ENCODE data around the gene TNFRSF17.

TNFRSF17 gene

GRCh38 chr16:11992008-11992584 lies 27.1 kb downstream of the TNFRSF17 start:
- Histone ChIP-seq H3K9me3 (no peaks in the 10 kb centered on the region), H3K4me1 (no peaks in the 10 kb centered on the region), H3K36me3 (no peaks in the 10 kb centered on the region), H3K4me3 (ENCODE audit: low read depth, low read length) (no peak overlapping the region), H3K27me3 (no peaks in the 10 kb centered on the region)
- DNase-seq = no peak
- TF ChIP-seq CTCF (IDR thresholded peaks at IDR 0.05; ENCODE audit: low read depth, low read length) = no peak

GRCh38 chr16:11992586-11993524 lies 27.8 kb downstream of the TNFRSF17 start:
- Histone ChIP-seq H3K9me3 (no peaks in the 10 kb centered on the region), H3K36me3 (no peaks in the 10 kb centered on the region), H3K27me3 (no peaks in the 10 kb centered on the region), H3K4me1 (no peaks in the 10 kb centered on the region), H3K4me3 (ENCODE audit: low read depth, low read length) (no peak overlapping the region)
- TF ChIP-seq CTCF (IDR thresholded peaks at IDR 0.05; ENCODE audit: low read depth, low read length) = no peak
- DNase-seq = no peak

GRCh38 chr16:11994143-11995119 lies 29.4 kb downstream of the TNFRSF17 start:
- H3K4me3 ChIP-seq (ENCODE audit: low read depth, low read length) = no peak overlapping the region
- H3K27me3 ChIP-seq = no peaks in the 10 kb centered on the region
- no peak for TF ChIP-seq CTCF (IDR thresholded peaks at IDR 0.05; ENCODE audit: low read depth, low read length)
- no peak for DNase-seq
- no peaks in the 10 kb centered on the region for H3K4me1 ChIP-seq
- H3K36me3 ChIP-seq = no peaks in the 10 kb centered on the region
- no peaks in the 10 kb centered on the region for H3K9me3 ChIP-seq

GRCh38 chr16:11996433-11997330 lies 31.7 kb downstream of the TNFRSF17 start:
- no peak overlapping the region for H3K4me3 ChIP-seq (ENCODE audit: low read depth, low read length)
- DNase-seq = no peak
- H3K9me3 ChIP-seq = no peaks in the 10 kb centered on the region
- H3K36me3 ChIP-seq = no peaks in the 10 kb centered on the region
- no peaks in the 10 kb centered on the region for H3K4me1 ChIP-seq
- no peak for TF ChIP-seq CTCF (IDR thresholded peaks at IDR 0.05; ENCODE audit: low read depth, low read length)
- no peaks in the 10 kb centered on the region for H3K27me3 ChIP-seq

- Histone ChIP-seq H3K9me3 (no peaks in the 10 kb centered on the region), H3K27me3 (no peaks in the 10 kb centered on the region), H3K4me1 (no peaks in the 10 kb centered on the region; the same call in 1 of the 2 replicates), H3K4me3 (ENCODE audit: low read depth, low read length) (no peak overlapping the region), H3K36me3 (no peaks in the 10 kb centered on the region)
- no peak for DNase-seq
- TF ChIP-seq CTCF (IDR thresholded peaks at IDR 0.05; ENCODE audit: low read depth, low read length) = no peak
Observed at GRCh38 chr16:12000032-12000431, 35.0 kb downstream of the TNFRSF17 start.
